Epithelial cell of prostate (primary cell): Measurements from ENCODE around the gene TPO.

Experiments used
- DNase-seq: peaks from one replicate; pipeline ENCODE4 v3.0.0-alpha.2; 2011; ENCODE audit warnings: low read depth, low spot score
- H3K27ac ChIP-seq: fragments of 450-650 bp; 2 replicates; pipeline ENCODE4 v1.5.1; 2017; ENCODE audit warnings: mild to moderate bottlenecking

The TPO gene

GRCh38 chr2:1440581-1440980, 27.3 kb downstream of the TPO start:
- DNase-seq, result no peak
- no peak overlapping the region for H3K27ac ChIP-seq

DNA sequence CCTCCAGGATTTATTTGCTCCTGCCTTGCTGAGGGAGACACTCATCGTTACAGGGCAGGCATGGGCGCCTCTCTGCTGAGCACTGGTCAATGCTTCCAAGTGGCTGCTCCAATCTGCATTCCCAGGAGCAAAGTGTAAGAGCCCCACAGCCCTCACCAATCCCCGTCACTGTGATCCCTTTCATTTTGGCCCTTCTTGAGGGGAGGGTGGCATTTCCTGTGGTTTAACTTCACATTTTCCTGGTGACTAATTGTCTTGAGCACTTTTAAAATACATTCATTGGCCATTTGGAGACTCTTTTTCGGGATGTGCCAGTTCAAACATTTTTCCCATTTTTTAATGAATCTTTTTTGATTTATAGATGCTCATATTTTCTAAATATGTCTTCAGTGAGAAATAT, 33.0 kb downstream of the TPO start:
- H3K27ac ChIP-seq, result no peak overlapping the region
- DNase-seq, result no peak

DNA sequence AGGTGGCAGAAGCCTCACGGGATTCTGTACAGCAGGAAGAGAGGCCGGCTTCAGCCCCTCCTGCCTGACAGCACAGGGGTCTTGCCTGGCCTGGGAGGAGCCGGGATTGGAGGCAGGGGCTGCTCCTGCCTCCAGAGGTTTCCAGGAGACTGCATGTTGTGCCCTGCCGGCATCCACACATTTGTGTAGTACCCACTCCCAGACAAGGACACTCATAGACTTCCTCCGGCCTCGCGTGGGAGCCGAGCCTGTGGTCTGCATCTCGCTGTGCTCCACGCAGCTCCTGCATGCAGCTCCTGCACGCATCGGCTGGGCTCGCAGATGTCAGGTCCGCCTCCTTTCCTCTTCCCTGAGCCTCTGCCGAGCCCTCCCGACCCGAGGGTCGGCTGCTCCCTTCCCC, 34.7 kb downstream of the TPO start:
- no peak for DNase-seq
- no peak overlapping the region for H3K27ac ChIP-seq

- no peak overlapping the region for H3K27ac ChIP-seq
These were observed 37.7 kb downstream of the TPO start for GRCh38 chr2:1450915-1451314.

GRCh38 chr2:1451422-1451821, 38.2 kb downstream of the TPO start:
- H3K27ac ChIP-seq, result no peak overlapping the region
- DNase-seq, result no peak

More at GRCh38 chr2:1450915-1451314, 37.7 kb downstream of the TPO start:
- DNase-seq, result no peak

DNA sequence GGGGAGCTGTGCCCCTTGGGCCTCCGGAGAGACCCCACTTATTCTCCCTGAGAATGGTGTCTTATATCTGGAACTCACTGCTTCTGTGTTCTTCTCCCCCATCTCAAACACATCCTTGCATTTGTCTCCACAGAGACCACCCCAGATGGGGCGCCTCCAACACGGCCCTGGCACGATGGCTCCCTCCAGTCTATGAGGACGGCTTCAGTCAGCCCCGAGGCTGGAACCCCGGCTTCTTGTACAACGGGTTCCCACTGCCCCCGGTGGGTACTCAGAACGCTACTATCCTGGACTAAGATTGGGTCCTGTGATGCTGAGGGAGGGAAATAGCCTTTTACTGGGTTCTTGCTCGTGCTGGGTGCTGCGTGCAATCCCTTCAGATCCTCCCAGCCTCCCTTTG, 40.3 kb downstream of the TPO start:
- no peak overlapping the region for H3K27ac ChIP-seq
- no peak for DNase-seq

- DNase-seq, result no peak
- no peak overlapping the region for H3K27ac ChIP-seq
These were observed 41.1 kb downstream of the TPO start for GRCh38 chr2:1454346-1454745.

DNA sequence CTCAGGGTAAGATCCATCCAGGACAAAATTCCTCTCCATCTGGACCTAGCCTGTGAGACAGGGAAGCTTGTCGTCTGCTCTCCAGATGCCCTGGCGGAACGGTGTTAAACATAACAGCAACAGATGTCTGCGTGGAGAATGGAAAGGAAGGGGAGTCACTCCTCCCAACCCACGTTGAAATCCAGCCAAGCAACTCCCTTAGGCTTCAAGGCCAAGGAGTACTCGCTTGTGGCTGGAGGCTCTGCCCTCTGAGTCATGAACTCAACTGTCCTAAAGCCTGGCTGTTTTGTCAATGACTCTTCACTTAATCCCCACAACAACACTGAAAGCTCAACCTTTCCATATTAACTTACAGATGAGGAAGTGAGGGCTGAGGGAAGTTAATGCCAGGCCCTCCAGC, 42.2 kb downstream of the TPO start:
- DNase-seq, result no peak
- no peak overlapping the region for H3K27ac ChIP-seq

DNA sequence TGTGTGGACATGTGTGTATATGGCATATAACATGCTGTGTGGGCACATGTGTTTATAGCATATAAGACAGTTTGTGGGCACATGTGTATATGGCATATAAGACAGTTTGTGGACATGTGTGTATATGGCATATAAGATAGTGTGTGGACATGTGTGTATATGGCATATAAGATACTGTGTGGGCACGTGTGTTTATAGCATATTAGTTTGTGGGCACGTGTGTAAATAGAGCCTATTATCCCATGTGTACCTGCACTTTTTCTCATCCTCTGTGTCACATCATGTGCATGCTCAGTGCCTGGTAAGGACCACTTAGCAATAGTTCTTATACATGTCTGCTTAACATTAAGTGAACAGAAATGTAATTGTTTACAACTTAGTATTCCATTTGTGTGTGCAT, 45.2 kb downstream of the TPO start:
- H3K27ac ChIP-seq, result no peak overlapping the region
- DNase-seq, result no peak

- H3K27ac ChIP-seq, result no peak overlapping the region
- no peak for DNase-seq
These were observed 46.5 kb downstream of the TPO start for GRCh38 chr2:1459727-1460126.

GRCh38 chr2:1460851-1461418, 47.7 kb downstream of the TPO start:
- no peak for DNase-seq
- H3K27ac ChIP-seq, result no peak overlapping the region

- DNase-seq, result no peak
- H3K27ac ChIP-seq, result no peak overlapping the region
These were observed 48.5 kb downstream of the TPO start for GRCh38 chr2:1461507-1462390.

DNA sequence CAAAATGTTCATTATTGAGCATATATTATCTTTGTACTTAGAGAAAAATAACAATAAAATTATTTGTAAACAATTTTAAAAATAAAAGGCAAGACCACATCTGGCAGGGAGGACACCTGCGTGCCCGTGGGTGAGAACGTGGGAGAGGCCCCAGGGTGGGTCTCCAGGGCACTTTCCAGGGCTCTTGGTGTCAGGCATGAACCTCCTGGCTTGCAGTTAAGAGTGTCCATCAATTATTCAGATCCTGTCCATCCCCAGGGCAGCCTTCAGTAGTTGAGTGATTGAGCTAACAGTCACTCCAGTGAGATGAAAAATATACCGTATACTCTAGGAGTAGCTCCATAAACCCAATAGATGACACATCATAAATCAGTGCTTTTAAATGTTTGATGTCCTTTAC, 49.7 kb downstream of the TPO start:
- no peak overlapping the region for H3K27ac ChIP-seq
- DNase-seq, result no peak

GRCh38 chr2:1472350-1472749, 59.1 kb downstream of the TPO start:
- H3K27ac ChIP-seq, result no peak overlapping the region

DNA sequence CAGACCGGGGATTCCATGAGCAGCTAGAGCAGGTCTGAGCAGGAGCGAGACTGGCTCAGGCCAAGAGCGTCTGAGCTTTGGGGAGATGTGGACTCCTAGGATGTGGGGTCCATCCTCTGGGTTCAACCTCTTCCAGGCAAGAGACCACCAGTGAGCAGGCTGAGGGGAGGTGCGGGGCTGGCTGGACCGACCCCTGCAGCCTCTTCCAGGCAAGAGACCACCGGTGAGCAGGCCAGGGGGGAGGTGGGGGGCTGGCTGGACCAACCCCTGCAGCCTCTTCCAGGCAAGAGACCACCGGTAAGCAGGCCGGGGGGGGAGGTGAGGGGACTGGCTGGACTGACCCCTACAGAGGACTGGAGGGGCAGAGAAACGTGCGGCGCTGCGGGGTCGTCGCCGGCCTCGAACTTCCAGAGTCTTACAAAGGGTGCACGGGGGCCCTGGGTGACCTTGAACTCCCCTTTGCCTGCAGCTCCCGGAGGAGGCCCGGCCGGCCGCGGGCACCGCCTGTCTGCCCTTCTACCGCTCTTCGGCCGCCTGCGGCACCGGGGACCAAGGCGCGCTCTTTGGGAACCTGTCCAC, 63.4 kb downstream of the TPO start:
- no peak overlapping the region for H3K27ac ChIP-seq
- DNase-seq, result no peak

More at GRCh38 chr2:1472350-1472749, 59.1 kb downstream of the TPO start:
- DNase-seq, result no peak

DNA sequence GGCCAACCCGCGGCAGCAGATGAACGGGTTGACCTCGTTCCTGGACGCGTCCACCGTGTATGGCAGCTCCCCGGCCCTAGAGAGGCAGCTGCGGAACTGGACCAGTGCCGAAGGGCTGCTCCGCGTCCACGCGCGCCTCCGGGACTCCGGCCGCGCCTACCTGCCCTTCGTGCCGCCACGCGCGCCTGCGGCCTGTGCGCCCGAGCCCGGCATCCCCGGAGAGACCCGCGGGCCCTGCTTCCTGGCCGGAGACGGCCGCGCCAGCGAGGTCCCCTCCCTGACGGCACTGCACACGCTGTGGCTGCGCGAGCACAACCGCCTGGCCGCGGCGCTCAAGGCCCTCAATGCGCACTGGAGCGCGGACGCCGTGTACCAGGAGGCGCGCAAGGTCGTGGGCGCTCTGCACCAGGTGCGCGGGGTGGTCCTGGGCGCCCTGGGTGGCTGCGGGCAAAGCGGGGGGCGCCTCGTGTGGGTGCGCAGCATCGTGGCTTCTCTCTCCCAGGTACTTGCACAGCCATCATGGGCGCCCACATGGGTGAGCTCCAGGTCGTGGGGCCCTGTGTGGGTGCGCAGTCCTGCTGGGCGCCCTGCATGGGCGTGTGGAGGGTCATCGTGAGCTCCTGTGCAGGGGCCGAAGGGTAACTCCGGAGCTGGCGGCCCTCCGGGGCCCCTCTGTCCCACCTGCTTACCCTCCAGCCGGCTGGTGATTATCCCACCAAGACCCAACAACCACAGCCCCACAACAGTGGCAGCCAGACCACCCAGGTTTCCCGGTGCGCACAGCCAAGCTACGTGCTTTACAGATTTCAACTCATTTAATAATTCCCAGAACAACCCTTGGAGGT, 64.2 kb downstream of the TPO start:
- DNase-seq, result no peak
- H3K27ac ChIP-seq, result no peak overlapping the region

DNA sequence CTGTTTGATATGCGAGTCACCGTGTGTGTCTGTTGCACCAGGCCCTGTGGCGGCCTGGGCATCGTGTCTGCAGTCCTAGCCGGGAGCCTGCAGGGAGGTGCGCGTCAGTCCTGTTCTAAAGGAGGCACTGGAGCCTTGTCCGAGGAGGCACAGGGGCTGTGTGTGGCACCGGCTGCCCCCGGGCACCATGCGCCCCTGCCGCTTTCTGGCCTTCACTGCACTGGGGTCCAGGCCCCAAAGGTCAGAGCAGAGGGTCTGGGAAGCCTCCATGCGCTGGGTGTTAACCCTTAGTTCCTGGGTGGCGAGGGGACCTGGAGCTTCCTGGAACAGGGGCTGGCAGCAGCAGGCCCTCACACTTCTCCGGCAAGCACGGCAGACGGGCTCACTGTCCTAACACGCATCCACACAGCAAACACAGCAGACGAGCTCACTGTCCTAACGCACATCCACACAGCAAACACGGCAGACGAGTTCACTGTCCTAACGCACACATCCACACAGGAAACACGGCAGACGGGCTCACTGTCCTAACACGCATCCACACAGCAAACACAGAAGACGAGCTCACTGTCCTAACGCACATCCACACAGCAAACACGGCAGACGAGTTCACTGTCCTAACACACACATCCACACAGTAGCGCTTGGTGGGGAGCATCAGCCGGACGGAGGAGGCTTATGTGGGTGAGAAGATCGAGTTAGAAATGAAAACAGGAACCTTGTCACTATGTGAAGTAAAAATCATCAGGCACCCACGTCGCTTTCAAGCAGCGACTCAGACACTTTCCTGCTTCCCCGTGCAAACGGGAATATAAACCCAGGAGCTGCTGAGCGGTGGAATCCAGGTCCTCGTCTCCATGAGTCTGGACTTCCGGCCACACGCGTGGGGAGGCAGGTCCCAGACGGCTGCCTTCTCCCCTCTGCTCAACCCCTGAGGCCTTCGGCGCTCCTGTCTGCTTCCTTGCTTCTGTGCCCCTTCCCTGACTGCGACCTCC, 65.3 kb downstream of the TPO start:
- DNase-seq, result no peak
- H3K27ac ChIP-seq, result no peak overlapping the region

DNA sequence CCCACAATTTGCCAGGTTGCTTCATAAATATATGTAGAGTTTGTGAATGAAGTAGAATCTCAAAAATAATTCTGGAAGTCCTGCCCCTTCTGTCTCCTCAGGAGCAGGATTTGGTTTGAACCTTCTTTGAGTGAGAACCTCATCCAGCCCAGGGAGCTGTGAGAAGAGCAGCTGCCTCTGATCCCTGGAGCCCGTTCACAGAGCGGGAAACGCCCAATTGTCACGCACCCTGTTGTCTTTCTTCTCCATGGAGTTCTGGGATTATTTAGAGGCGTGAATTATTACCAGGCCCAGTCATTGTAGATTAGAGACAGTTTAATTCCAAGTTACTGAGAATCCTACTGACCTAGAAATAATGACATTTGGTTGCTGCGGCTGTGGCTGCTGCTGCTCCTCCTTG, 66.1 kb downstream of the TPO start:
- no peak for DNase-seq
- no peak overlapping the region for H3K27ac ChIP-seq

DNA sequence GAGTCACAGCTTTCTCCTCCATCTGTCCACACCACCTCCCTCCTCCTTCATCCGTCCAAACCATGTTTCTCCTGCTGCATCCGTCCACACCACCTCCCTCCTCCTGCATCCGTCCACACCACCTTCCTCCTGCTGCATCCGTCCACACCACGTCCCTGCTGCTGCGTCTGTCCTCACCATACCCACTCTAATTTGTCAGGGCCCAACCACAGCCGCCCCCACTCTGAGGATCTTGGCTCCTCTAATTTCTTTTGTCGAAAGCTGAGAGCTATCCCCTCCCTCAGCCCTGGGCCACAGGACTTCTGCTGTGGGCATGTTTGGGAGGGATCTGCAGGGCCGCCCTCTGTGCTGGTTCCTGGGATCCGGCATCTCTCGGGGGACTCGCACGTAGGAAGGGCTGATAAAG, 67.4 kb downstream of the TPO start:
- no peak for DNase-seq
- H3K27ac ChIP-seq, result no peak overlapping the region
